ENCODE measurements around the gene KIF1B. TPM values are rescaled to one million over a fixed set of nuclear protein-coding genes. Genes with fewer than 3 reads are reported as not detected.
"Not testable (repeated sequence)": the region's sequence is repeated elsewhere in the genome, so short reads cannot be mapped to it uniquely, and the experiment has no call there.

KIF1B gene
- total and polyA plus RNA-seq, 9 of the 15 experiments (the other 6 are each of a cell fraction or from before 2014, with no cell fraction given) = 2.8 to 19.8 (median 11.9) TPM

GRCh38 chr1:10374442-10374860 lies 164.1 kb downstream of the KIF1B start (continued):
- TF ChIP-seq DIDO1 (tag; IDR thresholded peaks at IDR 0.05; ENCODE audit: low read depth) (0 out of 2 replicates have a peak, but pooled peaks have one; percentile 38), L3MBTL2 (IDR thresholded peaks at IDR 0.05) (peak; percentile 35; the same call in 1 of the 2 replicates), ZBTB34 (CRISPR knock-in tag; IDR thresholded peaks at IDR 0.05) (peak; percentile 6; the same call in 1 of the 2 replicates), TOE1 (IDR thresholded peaks at IDR 0.05; ENCODE audit: borderline replicate concordance) (no peak), TOE1 (CRISPR knock-in tag; IDR thresholded peaks at IDR 0.05; ENCODE audit: borderline replicate concordance, low read depth) (no peak), ZNF239 (CRISPR knock-in tag; IDR thresholded peaks at IDR 0.05) (peak; percentile 53; the same call in 1 of the 2 replicates), ATF7 (IDR thresholded peaks at IDR 0.05) (peak; percentile 64)

GRCh38 chr1:10377365-10378029 lies 167.1 kb downstream of the KIF1B start:
- WGBS (ENCODE audit: insufficient coverage, low coverage, missing lambda C conversion rate) = 13% methylated on average over 14 of the region's 14 CpGs
- FAIRE-seq = peak; percentile 92
- peak; percentile 64 to 82 (median 70) for DNase-seq (ENCODE audit: extremely low read depth in 1 of 4, low spot score in 3 of 4)
- intact Hi-C loops (cut with micrococcal nuclease) = loop anchor here (1.0 to 5.0 kb wide), 3 partner anchors 51 to 117 kb away; partner anchors contain the start of genes DFFA and PEX14
- not testable (repeated sequence) for H3K9ac ChIP-seq (ENCODE audit: insufficient read depth in 1 of 2, low read depth in 2 of 2, low read length in 2 of 2); H3K27ac ChIP-seq (ENCODE audit: extremely low read depth, low read depth, low read length); H3K79me2 ChIP-seq (ENCODE audit: control insufficient read depth, insufficient read depth, low read length); H3K4me3 ChIP-seq; H3K9me1 ChIP-seq (ENCODE audit: control insufficient read depth, insufficient read depth, low read length); H2AFZ ChIP-seq (ENCODE audit: low read depth, low read length); H3K9me3 ChIP-seq (replicated peaks; ENCODE audit: control insufficient read depth, insufficient read depth, low read depth, low read length); H3K4me1 ChIP-seq (replicated peaks in 1 of 2; ENCODE audit: control insufficient read depth in 2 of 2, insufficient read depth in 2 of 2, low read length in 2 of 2); H3K4me2 ChIP-seq (ENCODE audit: insufficient read depth, low read length); H3K27me3 ChIP-seq (ENCODE audit: control insufficient read depth in 2 of 2, insufficient read depth in 2 of 2, low read length in 2 of 2); H4K20me1 ChIP-seq (replicated peaks; ENCODE audit: control insufficient read depth, insufficient read depth, low read length)
- POLR2A ChIA-PET = interaction anchor here (0.6 to 1.9 kb wide), 7 partner anchors 9 to 165 kb away, joined by 3 to 6 read pairs (median 3); partner anchors contain the start of gene PGD
- CTCF ChIA-PET (ENCODE audit: low intra/inter-chr PET ratio) = interaction anchor here (0.6 to 3.8 kb wide), 5 partner anchors 48 to 128 kb away, joined by 3 to 88 read pairs (median 4); partner anchors contain the start of gene CENPS
- TSS peak; percentile 49 for BruUV-seq (replicated peaks)
- in situ Hi-C loops (cut with MboI) = loop anchor here (5.0 kb wide), 1 partner anchor 120 kb away; no protein-coding TSS in a partner anchor
- ATAC-seq = peak; percentile 90
- peaks cover 20% of the 10 kb centered on the region; the same call in 1 of the 3 replicates for H3K36me3 ChIP-seq (ENCODE audit: control insufficient read depth, insufficient read depth, low read length)
- TF ChIP-seq CBX3 (IDR thresholded peaks at IDR 0.05; ENCODE audit: borderline replicate concordance in 1 of 2, low read length in 2 of 2) (0 out of 3 replicates have a peak, but pooled peaks of 1 of the 2 experiments have one; percentile 19), DPF2 (IDR thresholded peaks at IDR 0.05) (peak; percentile 85), SP1 (CRISPR knock-in tag; IDR thresholded peaks at IDR 0.05) (peak; percentile 47; the same call in 1 of the 2 replicates), ARID4B (CRISPR knock-in tag; IDR thresholded peaks at IDR 0.05) (peak; percentile 39; the same call in 1 of the 2 replicates), VEZF1 (CRISPR knock-in tag; IDR thresholded peaks at IDR 0.05) (0 out of 2 replicates have a peak, but pooled peaks have one; percentile 10), ZNF24 (IDR thresholded peaks at IDR 0.05) (peak; percentile 81)
